HG02943 (cell line): Measurements from ENCODE around the gene OR1E1.
"Not testable (repeated sequence)": the region's sequence is repeated elsewhere in the genome, so short reads cannot be mapped to it uniquely, and the experiment has no call there.

Source experiments
- ATAC-seq: cut with Tn5 transposase; IDR thresholded peaks from one replicate; pipeline ENCODE4 v1.9.1; 2021; ENCODE audit warnings: mild to moderate bottlenecking, low read depth, moderate library complexity; ENCODE audit not compliant: unreplicated experiment

OR1E1 gene

GRCh38 chr17:3398310-3398709, at the start of gene OR1E1:
Gene OR1E1, minus strand, starts transcription at chr17:3398410. Its CDS starts 0 bp downstream, at chr17:3398410.
- no peak for ATAC-seq

GRCh38 chr17:3447625-3448024, 49.4 kb upstream of the OR1E1 start:
- no peak for ATAC-seq

GRCh38 chr17:3440451-3440850, 42.2 kb upstream of the OR1E1 start:
- no peak for ATAC-seq

GRCh38 chr17:3438368-3438767, 40.2 kb upstream of the OR1E1 start:
- no peak for ATAC-seq

GRCh38 chr17:3433741-3434140, 35.5 kb upstream of the OR1E1 start, which contains the start of gene OR1E2:
Gene OR1E2, minus strand, starts transcription at chr17:3433841. Its CDS starts 0 bp downstream, at chr17:3433841.
- no peak for ATAC-seq

- not testable (repeated sequence) for ATAC-seq
Measured at GRCh38 chr17:3433215-3433614, 35.0 kb upstream of the OR1E1 start.

- no peak for ATAC-seq
Measured at GRCh38 chr17:3418222-3418621, 20.0 kb upstream of the OR1E1 start.

GRCh38 chr17:3415610-3416009, 17.4 kb upstream of the OR1E1 start:
- no peak for ATAC-seq

GRCh38 chr17:3412216-3412615, 14.0 kb upstream of the OR1E1 start:
- not testable (repeated sequence) for ATAC-seq

- no peak for ATAC-seq
Measured at GRCh38 chr17:3411070-3411469, 12.9 kb upstream of the OR1E1 start, which contains the start of gene OR3A3. Gene OR3A3, plus strand, starts transcription at chr17:3411370.

GRCh38 chr17:3403856-3404255, 5.6 kb upstream of the OR1E1 start:
- ATAC-seq, result not testable (repeated sequence)

GRCh38 chr17:3401786-3402185, 3.6 kb upstream of the OR1E1 start:
- ATAC-seq, result no peak

- no peak for ATAC-seq
Measured at GRCh38 chr17:3400055-3400454, 1.8 kb upstream of the OR1E1 start.

GRCh38 chr17:3397801-3398200, 409 bp downstream of the OR1E1 start:
- ATAC-seq, result not testable (repeated sequence)

GRCh38 chr17:3389791-3390190, 8.4 kb downstream of the OR1E1 start:
- no peak for ATAC-seq

- ATAC-seq, result no peak
Measured at GRCh38 chr17:3385869-3386816, 12.1 kb downstream of the OR1E1 start, which contains the start of gene OR3A2. Gene OR3A2, minus strand, starts transcription at chr17:3386308.

- no peak for ATAC-seq
Measured at GRCh38 chr17:3381957-3382356, 16.3 kb downstream of the OR1E1 start.

GRCh38 chr17:3378321-3378720, 19.9 kb downstream of the OR1E1 start:
- no peak for ATAC-seq

- ATAC-seq, result not testable (repeated sequence)
Measured at GRCh38 chr17:3371167-3371566, 27.0 kb downstream of the OR1E1 start.
